ENCODE results near the gene KIF17.
"Not testable (repeated sequence)": the region's sequence is repeated elsewhere in the genome, so short reads cannot be mapped to it uniquely, and the experiment has no call there.

Gene KIF17

GRCh38 chr1:20719871-20720620 is 2.2 kb upstream of the KIF17 start:
- peaks cover 34% of the 10 kb centered on the region for H3K27me3 ChIP-seq (ENCODE audit: control insufficient read depth, insufficient read depth, low read length)
- no peak overlapping the region for H3K27ac ChIP-seq (ENCODE audit: low read depth, low read length)
- H3K36me3 ChIP-seq (ENCODE audit: control insufficient read depth, insufficient read depth, low read length), result no peaks in the 10 kb centered on the region; the same call in 1 of the 2 replicates
- no peak overlapping the region for H3K4me3 ChIP-seq (ENCODE audit: low read depth, low read length)
- H3K9ac ChIP-seq (ENCODE audit: low read length), result no peak overlapping the region
- 0 out of 2 replicates have a peak, but pooled peaks cover 2% of the 10 kb centered on the region for H3K4me1 ChIP-seq (ENCODE audit: control insufficient read depth, insufficient read depth, low read length)
- no peaks in the 10 kb centered on the region for H3K9me3 ChIP-seq (ENCODE audit: control insufficient read depth, insufficient read depth, low read depth, low read length)

- Histone ChIP-seq H3K9ac (ENCODE audit: low read length) (no peak overlapping the region), H3K27me3 (ENCODE audit: control insufficient read depth, insufficient read depth, low read length) (peaks cover 34% of the 10 kb centered on the region), H3K4me3 (ENCODE audit: low read depth, low read length) (no peak overlapping the region), H3K4me1 (ENCODE audit: control insufficient read depth, insufficient read depth, low read length) (0 out of 2 replicates have a peak, but pooled peaks cover 2% of the 10 kb centered on the region), H3K36me3 (ENCODE audit: control insufficient read depth, insufficient read depth, low read length) (no peaks in the 10 kb centered on the region; the same call in 1 of the 2 replicates), H3K9me3 (ENCODE audit: control insufficient read depth, insufficient read depth, low read depth, low read length) (no peaks in the 10 kb centered on the region), H3K27ac (ENCODE audit: low read depth, low read length) (no peak overlapping the region)
These were observed 1.5 kb upstream of the KIF17 start for GRCh38 chr1:20719261-20719660.

- H3K4me3 ChIP-seq (ENCODE audit: low read depth, low read length), result peak overlapping the region; percentile 67
- not testable (repeated sequence) for H3K27ac ChIP-seq (ENCODE audit: low read depth, low read length); H3K36me3 ChIP-seq (ENCODE audit: control insufficient read depth, insufficient read depth, low read length); H3K9ac ChIP-seq (ENCODE audit: low read length); H3K4me1 ChIP-seq (ENCODE audit: control insufficient read depth, insufficient read depth, low read length); H3K9me3 ChIP-seq (ENCODE audit: control insufficient read depth, insufficient read depth, low read depth, low read length)
- peaks cover 34% of the 10 kb centered on the region for H3K27me3 ChIP-seq (ENCODE audit: control insufficient read depth, insufficient read depth, low read length)
These were observed 606 bp upstream of the KIF17 start for GRCh38 chr1:20718343-20718882.

- H3K9ac ChIP-seq (ENCODE audit: low read length), result no peak overlapping the region
These were observed 1.6 kb downstream of the KIF17 start for GRCh38 chr1:20716232-20716631.

GRCh38 chr1:20715406-20715805 is 2.4 kb downstream of the KIF17 start:
- Histone ChIP-seq H3K9me3 (ENCODE audit: control insufficient read depth, insufficient read depth, low read depth, low read length) (no peaks in the 10 kb centered on the region), H3K4me1 (ENCODE audit: control insufficient read depth, insufficient read depth, low read length) (no peaks in the 10 kb centered on the region), H3K27me3 (ENCODE audit: control insufficient read depth, insufficient read depth, low read length) (peaks cover 34% of the 10 kb centered on the region), H3K4me3 (ENCODE audit: low read depth, low read length) (no peak overlapping the region), H3K27ac (ENCODE audit: low read depth, low read length) (no peak overlapping the region), H3K9ac (ENCODE audit: low read length) (no peak overlapping the region), H3K36me3 (ENCODE audit: control insufficient read depth, insufficient read depth, low read length) (no peaks in the 10 kb centered on the region; the same call in 1 of the 2 replicates)

More at GRCh38 chr1:20716232-20716631, 1.6 kb downstream of the KIF17 start:
- H3K4me3 ChIP-seq (ENCODE audit: low read depth, low read length), result no peak overlapping the region
- peaks cover 34% of the 10 kb centered on the region for H3K27me3 ChIP-seq (ENCODE audit: control insufficient read depth, insufficient read depth, low read length)
- H3K9me3 ChIP-seq (ENCODE audit: control insufficient read depth, insufficient read depth, low read depth, low read length), result no peaks in the 10 kb centered on the region
- no peak overlapping the region for H3K27ac ChIP-seq (ENCODE audit: low read depth, low read length)
- no peaks in the 10 kb centered on the region; the same call in 1 of the 2 replicates for H3K36me3 ChIP-seq (ENCODE audit: control insufficient read depth, insufficient read depth, low read length)
- H3K4me1 ChIP-seq (ENCODE audit: control insufficient read depth, insufficient read depth, low read length), result no peaks in the 10 kb centered on the region

GRCh38 chr1:20713440-20713839 is 4.4 kb downstream of the KIF17 start:
- H3K27me3 ChIP-seq (ENCODE audit: control insufficient read depth, insufficient read depth, low read length), result peaks cover 17% of the 10 kb centered on the region
- H3K9me3 ChIP-seq (ENCODE audit: control insufficient read depth, insufficient read depth, low read depth, low read length), result no peaks in the 10 kb centered on the region
- H3K36me3 ChIP-seq (ENCODE audit: control insufficient read depth, insufficient read depth, low read length), result peaks cover 11% of the 10 kb centered on the region; the same call in 1 of the 2 replicates
- no peaks in the 10 kb centered on the region for H3K4me1 ChIP-seq (ENCODE audit: control insufficient read depth, insufficient read depth, low read length)
- no peak overlapping the region for H3K9ac ChIP-seq (ENCODE audit: low read length)
- H3K4me3 ChIP-seq (ENCODE audit: low read depth, low read length), result no peak overlapping the region
- H3K27ac ChIP-seq (ENCODE audit: low read depth, low read length), result no peak overlapping the region

GRCh38 chr1:20712215-20712577 is 5.6 kb downstream of the KIF17 start:
- Histone ChIP-seq H3K9ac (ENCODE audit: low read length) (no peak overlapping the region), H3K4me3 (ENCODE audit: low read depth, low read length) (no peak overlapping the region), H3K27me3 (ENCODE audit: control insufficient read depth, insufficient read depth, low read length) (peaks cover 9% of the 10 kb centered on the region), H3K4me1 (ENCODE audit: control insufficient read depth, insufficient read depth, low read length) (no peaks in the 10 kb centered on the region), H3K9me3 (ENCODE audit: control insufficient read depth, insufficient read depth, low read depth, low read length) (no peaks in the 10 kb centered on the region), H3K36me3 (ENCODE audit: control insufficient read depth, insufficient read depth, low read length) (peaks cover 14% of the 10 kb centered on the region; the same call in 1 of the 2 replicates), H3K27ac (ENCODE audit: low read depth, low read length) (no peak overlapping the region)

- H3K27me3 ChIP-seq (ENCODE audit: control insufficient read depth, insufficient read depth, low read length), result peaks cover 2% of the 10 kb centered on the region; the same call in 1 of the 2 replicates
- H3K27ac ChIP-seq (ENCODE audit: low read depth, low read length), result no peak overlapping the region
- no peaks in the 10 kb centered on the region for H3K9me3 ChIP-seq (ENCODE audit: control insufficient read depth, insufficient read depth, low read depth, low read length)
- H3K4me1 ChIP-seq (ENCODE audit: control insufficient read depth, insufficient read depth, low read length), result no peaks in the 10 kb centered on the region
- no peak overlapping the region for H3K9ac ChIP-seq (ENCODE audit: low read length)
- no peak overlapping the region for H3K4me3 ChIP-seq (ENCODE audit: low read depth, low read length)
- peaks cover 14% of the 10 kb centered on the region; the same call in 1 of the 2 replicates for H3K36me3 ChIP-seq (ENCODE audit: control insufficient read depth, insufficient read depth, low read length)
These were observed 6.3 kb downstream of the KIF17 start for GRCh38 chr1:20711285-20712214.

- H3K9ac ChIP-seq (ENCODE audit: low read length), result no peak overlapping the region
- no peak overlapping the region for H3K4me3 ChIP-seq (ENCODE audit: low read depth, low read length)
- no peaks in the 10 kb centered on the region for H3K27me3 ChIP-seq (ENCODE audit: control insufficient read depth, insufficient read depth, low read length)
- H3K36me3 ChIP-seq (ENCODE audit: control insufficient read depth, insufficient read depth, low read length), result peaks cover 14% of the 10 kb centered on the region; the same call in 1 of the 2 replicates
- no peaks in the 10 kb centered on the region for H3K4me1 ChIP-seq (ENCODE audit: control insufficient read depth, insufficient read depth, low read length)
- H3K27ac ChIP-seq (ENCODE audit: low read depth, low read length), result no peak overlapping the region
- no peaks in the 10 kb centered on the region for H3K9me3 ChIP-seq (ENCODE audit: control insufficient read depth, insufficient read depth, low read depth, low read length)
These were observed 7.1 kb downstream of the KIF17 start for GRCh38 chr1:20710469-20711284.

GRCh38 chr1:20709868-20710267 is 7.9 kb downstream of the KIF17 start:
- Histone ChIP-seq H3K9me3 (ENCODE audit: control insufficient read depth, insufficient read depth, low read depth, low read length) (no peaks in the 10 kb centered on the region), H3K27ac (ENCODE audit: low read depth, low read length) (no peak overlapping the region), H3K4me3 (ENCODE audit: low read depth, low read length) (no peak overlapping the region), H3K4me1 (ENCODE audit: control insufficient read depth, insufficient read depth, low read length) (no peaks in the 10 kb centered on the region), H3K9ac (ENCODE audit: low read length) (no peak overlapping the region), H3K27me3 (ENCODE audit: control insufficient read depth, insufficient read depth, low read length) (no peaks in the 10 kb centered on the region), H3K36me3 (ENCODE audit: control insufficient read depth, insufficient read depth, low read length) (peaks cover 15% of the 10 kb centered on the region; the same call in 1 of the 2 replicates)

Measured in HUES6 (cell line).